HG02973 (cell line): ENCODE measurements around the gene NOL7.

Experiments
- ATAC-seq: cut with Tn5 transposase; IDR thresholded peaks from one replicate; pipeline ENCODE4 v1.9.1; 2021; ENCODE audit warnings: moderate library complexity; ENCODE audit not compliant: unreplicated experiment

NOL7 gene

GRCh38 chr6:13649393-13649792 lies 34.3 kb downstream of the NOL7 start:
- ATAC-seq, result no peak

- no peak for ATAC-seq
Measured at GRCh38 chr6:13653296-13653695, 38.2 kb downstream of the NOL7 start.

GRCh38 chr6:13654496-13654895 lies 39.4 kb downstream of the NOL7 start:
- ATAC-seq, result no peak

- ATAC-seq, result no peak
Measured at GRCh38 chr6:13655700-13656099, 40.6 kb downstream of the NOL7 start.

- no peak for ATAC-seq
Measured at GRCh38 chr6:13660273-13660672, 45.1 kb downstream of the NOL7 start.

GRCh38 chr6:13660893-13661292 lies 45.8 kb downstream of the NOL7 start:
- ATAC-seq, result no peak

GRCh38 chr6:13661647-13662046 lies 46.5 kb downstream of the NOL7 start:
- no peak for ATAC-seq

- ATAC-seq, result no peak
Measured at GRCh38 chr6:13662651-13663334, 47.7 kb downstream of the NOL7 start.

- no peak for ATAC-seq
Measured at GRCh38 chr6:13663986-13664385, 48.9 kb downstream of the NOL7 start.

- no peak for ATAC-seq
Measured at GRCh38 chr6:13664703-13665352, 49.7 kb downstream of the NOL7 start.

GRCh38 chr6:13666194-13667105 lies 51.3 kb downstream of the NOL7 start:
- ATAC-seq, result no peak

- ATAC-seq, result no peak
Measured at GRCh38 chr6:13667655-13668054, 52.5 kb downstream of the NOL7 start.

- ATAC-seq, result no peak
Measured at GRCh38 chr6:13668291-13668928, 53.3 kb downstream of the NOL7 start.

GRCh38 chr6:13669476-13669875 lies 54.3 kb downstream of the NOL7 start:
- no peak for ATAC-seq
